HG02981 (cell line): ENCODE data around the gene BRWD1.

ENCODE experiments used
- ATAC-seq: cut with Tn5 transposase; IDR thresholded peaks from one replicate; pipeline ENCODE4 v1.9.1; 2021; ENCODE audit warnings: mild to moderate bottlenecking, moderate library complexity; ENCODE audit not compliant: unreplicated experiment

The BRWD1 gene

GRCh38 chr21:39204134-39204533 lies 109.3 kb downstream of the BRWD1 start:
- ATAC-seq: no peak

GRCh38 chr21:39198800-39199199 lies 114.6 kb downstream of the BRWD1 start:
- no peak for ATAC-seq

- no peak for ATAC-seq
Observed at GRCh38 chr21:39197448-39198233, 115.8 kb downstream of the BRWD1 start.

GRCh38 chr21:39196838-39197237 lies 116.6 kb downstream of the BRWD1 start:
- ATAC-seq: no peak

- ATAC-seq: no peak
Observed at GRCh38 chr21:39196310-39196709, 117.1 kb downstream of the BRWD1 start.

GRCh38 chr21:39193380-39193779 lies 120.1 kb downstream of the BRWD1 start:
- ATAC-seq: no peak

GRCh38 chr21:39189857-39190604 lies 123.4 kb downstream of the BRWD1 start:
- ATAC-seq: no peak

GRCh38 chr21:39188521-39189139 lies 124.8 kb downstream of the BRWD1 start:
- ATAC-seq: no peak

- no peak for ATAC-seq
Observed at GRCh38 chr21:39187141-39187540, 126.3 kb downstream of the BRWD1 start.

GRCh38 chr21:39186676-39187075 lies 126.8 kb downstream of the BRWD1 start:
- ATAC-seq: no peak

GRCh38 chr21:39185157-39185556 lies 128.3 kb downstream of the BRWD1 start:
- ATAC-seq: no peak

- no peak for ATAC-seq
Observed at GRCh38 chr21:39184050-39184980, 129.1 kb downstream of the BRWD1 start.

- peak; percentile 81 for ATAC-seq
Observed at GRCh38 chr21:39183272-39184049, 130.0 kb downstream of the BRWD1 start, which contains the start of gene PSMG1. PSMG1 (minus strand) TSS chr21:39183451; CDS start chr21:39183385, 66 bp downstream.

- no peak for ATAC-seq
Observed at GRCh38 chr21:39182484-39183271, 130.8 kb downstream of the BRWD1 start.

- ATAC-seq: no peak
Observed at GRCh38 chr21:39182016-39182415, 131.4 kb downstream of the BRWD1 start.

- no peak for ATAC-seq
Observed at GRCh38 chr21:39181205-39181818, 132.1 kb downstream of the BRWD1 start.

GRCh38 chr21:39180429-39181019 lies 132.9 kb downstream of the BRWD1 start:
- no peak for ATAC-seq

- no peak for ATAC-seq
Observed at GRCh38 chr21:39178421-39178820, 135.0 kb downstream of the BRWD1 start.
